ENCODE data around the gene TGFB1I1. TPM values are rescaled to one million over a fixed set of nuclear protein-coding genes. Genes with fewer than 3 reads are reported as not detected.
"Not testable (repeated sequence)": the region's sequence is repeated elsewhere in the genome, so short reads cannot be mapped to it uniquely, and the experiment has no call there.

The TGFB1I1 gene
- polyA plus RNA-seq (2014; cell fraction: cytosol; rRNA removed) = 5.1 and 8.2 TPM in 2 replicates
- 5.6 and 24.8 TPM in 2 replicates for polyA plus RNA-seq (2014; cell fraction: nucleus; rRNA removed)

DNA sequence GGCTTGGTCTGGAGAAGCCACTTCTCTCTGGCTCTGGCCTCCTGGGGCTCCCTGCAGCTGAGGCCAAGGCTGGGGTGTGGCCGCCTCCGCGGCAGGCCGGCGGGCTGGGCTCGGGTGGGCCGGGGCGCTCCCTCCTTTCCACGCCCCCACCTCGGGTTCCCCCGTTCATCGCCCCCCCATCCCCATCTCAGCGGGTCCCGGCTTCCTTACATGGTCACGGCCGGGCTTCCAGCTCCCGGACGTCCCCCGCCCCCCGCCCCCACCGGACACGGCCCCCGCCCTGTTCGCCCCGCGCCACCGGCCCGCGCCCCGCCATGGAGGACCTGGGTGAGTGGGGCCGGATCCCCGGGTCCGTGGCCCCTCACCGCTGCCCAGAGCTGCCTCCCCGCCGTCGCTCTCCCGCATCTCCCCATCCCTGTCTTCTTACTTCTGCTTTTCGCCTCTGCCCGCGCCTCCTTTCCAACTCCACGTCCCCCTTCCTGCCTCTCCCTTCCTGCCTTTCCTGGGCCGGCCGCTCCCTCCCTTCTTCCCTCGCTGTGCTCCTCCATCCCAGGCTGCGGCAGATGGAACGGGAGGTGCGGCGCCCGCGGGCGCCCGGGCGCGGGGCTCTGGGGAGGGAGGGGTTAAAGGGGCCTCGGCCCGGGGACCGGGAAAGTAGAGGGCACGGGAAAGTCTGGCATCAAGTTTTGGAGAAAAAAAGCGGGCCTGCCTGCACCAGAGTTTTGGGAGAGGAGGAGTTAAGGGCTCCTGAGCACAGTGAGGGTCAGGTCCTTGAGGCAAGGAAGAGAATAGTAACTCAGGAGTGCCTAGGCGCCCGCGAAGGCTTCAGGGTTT is at the start of gene TGFB1I1:
TSS of gene TGFB1I1 (plus strand) at position 278 of the 834 bp plus-strand sequence. CDS start at position 315, 37 bp downstream.
- DNase-seq (ENCODE audit: low spot score) = peak; percentile 47

DNA sequence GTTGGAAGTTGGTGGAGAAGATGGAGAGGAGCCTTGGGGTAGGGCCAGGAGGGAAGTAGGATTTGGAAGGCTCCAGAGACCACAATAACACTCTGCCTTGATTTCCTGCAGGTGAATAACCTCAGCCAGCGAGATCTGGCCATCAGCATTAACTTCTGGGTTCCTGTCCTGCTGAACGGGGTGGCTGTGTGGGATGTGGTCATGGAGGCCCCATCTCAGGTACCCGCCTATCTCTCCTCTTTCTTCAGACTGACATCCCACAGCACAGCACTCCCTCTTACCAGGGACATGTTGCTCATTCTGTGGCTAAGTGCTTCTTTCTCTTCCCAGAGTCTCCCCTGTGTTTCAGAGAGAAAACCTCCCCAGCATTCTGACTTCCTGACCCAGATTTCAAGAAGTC is 48.7 kb upstream of the TGFB1I1 start:
- DNase-seq (ENCODE audit: low spot score) = no peak

DNA sequence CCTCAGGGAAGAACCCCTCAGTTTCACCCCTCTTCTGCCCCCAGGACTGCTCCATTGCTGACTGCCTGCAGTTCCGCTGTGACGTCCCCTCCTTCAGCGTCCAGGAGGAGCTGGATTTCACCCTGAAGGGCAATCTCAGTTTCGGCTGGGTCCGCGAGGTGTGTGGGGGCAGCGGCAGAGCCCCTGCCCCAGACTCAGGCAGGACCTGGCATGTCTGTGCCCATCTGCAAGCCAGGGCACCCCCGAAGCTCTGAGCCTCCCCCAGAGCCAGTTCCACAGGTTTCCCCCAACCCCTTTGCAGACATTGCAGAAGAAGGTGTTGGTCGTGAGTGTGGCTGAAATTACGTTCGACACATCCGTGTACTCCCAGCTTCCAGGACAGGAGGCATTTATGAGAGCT is 48.2 kb upstream of the TGFB1I1 start:
- no peak for DNase-seq (ENCODE audit: low spot score)

DNA sequence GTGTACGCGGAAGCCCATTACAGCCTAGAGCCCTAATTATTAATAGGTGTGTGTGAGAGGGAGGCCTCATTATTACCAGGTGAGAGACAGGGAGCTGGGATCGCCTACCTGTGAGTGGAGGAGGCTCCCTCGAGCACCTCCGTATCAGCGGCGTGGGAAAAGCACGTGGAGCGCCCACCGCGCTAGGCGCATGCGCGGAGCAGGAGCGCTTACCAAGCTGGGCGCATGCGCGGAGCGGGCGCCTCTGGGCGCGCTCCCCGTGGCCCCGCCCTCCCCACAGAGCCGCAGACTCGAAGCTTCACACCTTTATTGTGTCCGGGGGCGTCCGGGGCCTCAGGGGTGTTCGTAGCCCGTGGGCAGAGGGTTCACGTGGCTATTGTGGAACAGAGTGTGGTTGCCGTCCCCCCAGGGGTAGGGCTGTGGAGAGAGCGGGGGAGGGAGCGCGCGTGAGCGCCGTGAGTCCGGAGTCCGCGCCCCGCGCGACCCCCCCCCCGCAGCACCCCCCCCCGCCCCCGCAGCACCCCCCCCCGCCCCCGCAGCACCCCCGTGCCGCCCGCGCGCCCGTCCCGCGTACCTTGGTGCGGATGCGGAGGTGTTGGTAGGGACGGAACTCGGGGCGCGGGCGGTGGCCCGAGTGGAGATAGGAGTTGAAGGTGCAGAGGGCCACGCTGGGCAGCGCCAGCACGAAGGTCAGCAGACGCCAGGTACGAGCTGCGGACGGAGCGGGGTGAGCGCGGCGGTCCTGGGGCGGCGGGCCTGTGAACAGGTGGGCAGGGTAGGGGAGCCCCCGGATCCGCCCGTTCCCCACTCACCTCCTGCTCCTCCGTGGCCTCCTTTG is 44.3 kb upstream of the TGFB1I1 start:
- DNase-seq (ENCODE audit: low spot score) = no peak

DNA sequence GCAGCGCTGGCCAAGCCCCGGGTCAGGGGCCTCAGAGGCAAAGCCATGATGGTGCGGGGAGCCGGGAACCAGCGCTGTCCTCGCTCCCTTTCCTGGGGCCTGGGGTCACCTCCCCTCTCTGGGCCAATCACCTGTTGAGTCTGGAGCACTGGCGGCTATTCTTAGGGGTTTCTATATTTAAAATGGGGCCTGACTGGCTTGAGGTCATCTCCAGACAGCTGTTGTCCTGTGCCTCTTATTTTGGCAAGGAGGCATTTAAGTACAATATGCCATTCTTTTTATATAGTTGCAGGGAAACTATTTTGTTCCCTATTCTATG is 43.7 kb upstream of the TGFB1I1 start, which contains the start of gene COX6A2:
TSS of gene COX6A2 (minus strand) at position 82 of the 319 bp plus-strand sequence. CDS start at position 47, 35 bp downstream.
- DNase-seq (ENCODE audit: low spot score) = no peak

DNA sequence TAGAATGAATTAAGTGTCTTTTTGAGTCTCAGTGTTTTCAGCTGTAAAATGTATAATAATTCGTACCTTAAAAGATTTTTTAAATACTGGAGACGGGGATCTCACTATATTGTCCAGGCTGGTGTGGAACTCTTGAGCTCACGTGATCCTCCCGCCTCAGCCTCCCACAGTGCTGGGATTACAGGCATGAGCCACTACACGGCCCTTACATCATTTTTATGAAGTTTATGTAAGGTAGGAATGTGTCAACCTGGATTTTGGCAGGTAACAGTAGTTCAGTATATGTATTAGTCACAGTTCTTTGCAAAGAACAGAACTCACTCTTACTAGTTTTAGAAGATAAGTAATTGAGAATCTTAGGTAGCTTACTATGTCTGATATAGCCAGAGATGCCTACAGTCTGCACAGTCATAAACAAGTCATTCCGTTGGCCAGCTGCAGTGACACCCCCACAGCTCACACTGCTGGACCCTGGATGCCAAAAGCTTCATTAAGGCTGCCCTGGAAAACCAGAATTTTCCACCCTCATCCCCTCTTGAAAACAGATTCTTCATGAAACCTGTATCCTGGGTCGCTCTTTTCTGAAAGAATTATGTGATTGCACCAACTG is 43.2 kb upstream of the TGFB1I1 start:
- DNase-seq (ENCODE audit: low spot score) = no peak

DNA sequence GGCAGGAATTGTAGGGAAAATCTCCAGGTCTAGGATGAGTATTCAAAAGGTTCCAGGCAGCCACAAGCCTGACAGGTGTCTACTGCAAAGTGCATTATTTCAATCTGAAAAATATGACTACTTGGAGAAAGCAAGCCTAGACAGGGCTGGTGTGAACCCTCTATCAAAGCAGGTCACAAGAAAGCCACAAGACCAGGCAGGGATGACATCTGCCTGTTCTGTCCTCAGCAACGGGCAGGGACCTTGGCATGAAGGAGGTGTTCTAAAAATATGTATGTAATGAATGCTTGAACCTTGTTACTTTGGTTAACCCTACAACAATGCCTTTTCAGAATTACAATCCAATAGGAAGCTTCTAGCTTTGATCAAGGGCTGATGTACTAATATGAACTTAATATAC is 42.6 kb upstream of the TGFB1I1 start:
- DNase-seq (ENCODE audit: low spot score) = no peak

DNA sequence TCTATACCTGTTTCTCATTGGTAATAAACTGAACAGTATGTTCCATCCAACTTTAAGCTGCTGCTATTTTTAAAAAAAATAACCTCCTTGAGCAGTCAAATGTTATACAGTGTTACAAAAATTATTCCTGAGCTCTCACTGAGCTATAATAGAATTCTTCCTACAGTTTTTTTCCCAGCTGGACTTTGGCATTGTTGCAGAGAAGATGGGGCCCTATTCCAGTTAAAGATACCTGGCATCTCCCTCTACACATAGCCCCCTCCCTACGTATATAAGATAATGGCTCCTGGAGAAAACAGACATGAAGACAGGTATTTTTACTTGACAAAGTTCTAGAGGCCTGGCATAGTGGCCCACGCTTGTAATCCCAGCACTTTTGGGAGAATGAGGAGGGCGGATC is 42.2 kb upstream of the TGFB1I1 start:
- DNase-seq (ENCODE audit: low spot score) = no peak

DNA sequence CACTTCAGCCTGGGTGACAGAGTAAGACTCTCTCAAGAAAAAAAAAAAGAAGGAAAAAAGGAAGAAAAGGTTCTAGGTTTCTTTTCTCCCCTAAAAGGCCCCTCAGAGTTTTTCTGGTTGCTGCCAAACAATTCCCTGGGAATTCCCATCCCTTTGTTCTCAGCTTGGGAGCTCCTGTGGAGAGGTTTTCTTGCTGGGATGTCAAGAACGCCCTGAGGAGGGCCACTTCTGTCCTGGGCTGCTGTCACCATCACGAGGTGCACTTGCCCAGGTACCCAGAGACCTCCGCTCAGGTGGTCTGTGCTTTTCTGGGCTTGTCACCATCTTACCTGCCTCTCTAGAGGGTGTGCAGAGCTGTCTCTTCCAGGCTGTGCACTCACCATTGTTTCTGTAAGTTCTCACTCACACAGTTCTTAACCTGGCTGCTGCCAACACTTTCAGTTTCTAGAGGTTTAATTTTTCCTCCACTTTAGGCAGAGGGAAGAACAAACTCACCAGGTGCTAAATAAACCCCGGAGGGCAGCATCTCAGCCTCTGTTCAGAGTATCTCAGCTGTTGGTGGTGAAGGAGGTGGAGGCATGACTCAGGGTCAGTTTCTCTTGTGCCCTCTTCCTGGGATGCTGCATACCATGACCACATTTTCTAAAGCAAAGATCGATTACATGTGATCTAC is 41.4 kb upstream of the TGFB1I1 start:
- DNase-seq (ENCODE audit: low spot score) = no peak

DNA sequence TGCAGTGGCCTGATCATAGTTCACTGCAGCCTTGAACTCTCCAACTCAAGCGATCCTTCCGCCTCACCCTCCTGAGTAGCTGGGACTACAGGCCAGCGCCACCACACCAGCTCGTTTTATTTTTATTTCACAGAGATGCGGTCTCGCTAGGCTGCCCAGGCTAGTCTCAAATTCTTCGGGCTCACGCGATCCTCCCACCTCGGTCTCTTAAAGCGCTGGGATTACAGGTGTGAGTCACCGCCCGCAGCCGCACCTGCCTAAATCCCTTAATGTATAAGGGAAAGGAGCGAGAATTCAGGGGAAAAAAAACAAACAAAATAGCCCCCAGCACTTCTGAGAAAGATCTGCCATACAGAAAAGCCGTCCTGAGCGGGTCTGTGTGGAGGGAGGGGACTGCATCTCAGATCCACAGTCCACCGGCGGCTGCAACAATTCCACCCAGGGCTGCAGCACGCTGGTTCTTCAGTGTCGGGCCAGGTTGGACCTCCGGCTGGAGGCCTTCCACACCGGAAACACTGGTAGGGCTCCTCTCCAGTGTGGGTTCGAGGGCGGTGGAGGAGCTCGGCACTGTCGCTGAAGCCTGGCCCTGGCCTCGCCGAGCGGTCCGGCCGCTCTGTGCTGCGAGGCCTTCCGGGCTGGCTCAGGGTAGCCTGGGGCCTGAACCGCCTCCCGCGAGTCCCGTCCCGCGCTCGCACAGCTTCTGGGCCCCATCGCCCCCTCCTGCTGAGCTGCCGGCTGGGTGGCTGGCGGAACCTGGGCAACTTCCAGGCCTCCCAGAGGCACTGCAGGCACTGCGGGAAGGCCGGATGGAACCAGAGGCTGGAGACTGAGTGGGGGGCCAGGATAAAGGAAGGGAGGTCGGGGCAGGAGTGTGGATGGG is 36.4 kb upstream of the TGFB1I1 start:
- DNase-seq (ENCODE audit: low spot score) = no peak

DNA sequence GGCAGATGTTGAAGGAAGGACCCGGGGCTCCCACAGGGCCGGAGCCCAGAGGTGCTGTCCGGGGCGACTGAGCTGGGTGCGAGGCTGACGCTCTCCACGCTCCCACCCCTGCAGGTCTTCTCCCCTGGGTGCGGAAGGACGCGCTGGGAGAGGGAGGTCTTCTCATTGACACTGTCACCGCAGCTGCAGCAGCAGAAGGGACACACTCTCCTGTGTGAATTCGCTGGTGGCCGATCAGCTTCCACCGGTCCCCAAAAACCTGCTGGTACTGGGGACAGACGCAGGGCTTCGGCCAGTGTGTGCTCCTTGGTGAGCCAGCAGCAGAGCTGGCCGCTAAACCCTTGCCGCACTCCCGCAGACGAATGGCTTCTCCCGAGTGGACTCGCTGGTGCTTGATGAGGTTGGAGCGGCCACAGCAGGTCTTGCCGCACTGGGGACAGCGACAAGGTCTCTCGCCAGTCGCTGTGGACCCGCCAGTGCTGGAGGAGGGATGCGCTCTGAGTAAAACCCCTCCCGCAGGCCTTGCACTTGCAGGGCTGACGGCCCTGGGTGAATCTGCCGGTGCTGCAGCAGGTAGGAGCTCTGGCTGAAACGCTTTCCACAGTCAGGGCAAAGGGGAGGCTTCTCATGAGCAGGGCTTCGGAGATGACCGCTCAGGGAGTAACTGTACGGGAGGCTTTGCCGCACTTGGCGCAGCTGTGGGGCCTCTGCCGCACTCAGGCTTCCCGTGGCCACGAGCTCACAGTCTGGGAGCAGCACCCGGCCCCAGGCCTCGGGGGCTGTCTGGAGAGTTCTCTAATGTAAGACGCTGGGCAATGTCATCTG is 35.5 kb upstream of the TGFB1I1 start:
- no peak for DNase-seq (ENCODE audit: low spot score)

DNA sequence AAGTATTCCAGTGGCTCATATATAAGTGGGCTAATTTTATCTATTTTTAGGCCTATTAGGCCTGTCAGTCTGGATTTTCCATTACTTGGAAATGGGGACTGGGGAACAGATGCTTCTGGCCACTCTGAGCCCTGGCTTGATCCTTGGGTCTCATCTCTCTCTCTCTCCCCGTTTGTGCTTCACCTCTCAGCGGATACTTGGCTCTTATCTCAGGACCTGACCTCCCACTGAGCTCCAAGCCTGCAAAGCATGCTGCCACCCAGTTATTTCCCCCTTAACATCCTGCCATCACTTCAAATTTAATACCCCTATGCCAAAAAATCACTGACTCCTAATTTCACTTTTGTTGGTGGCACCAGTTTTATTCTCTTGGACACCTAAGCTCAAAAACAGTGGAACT is 33.5 kb upstream of the TGFB1I1 start:
- no peak for DNase-seq (ENCODE audit: low spot score)

DNA sequence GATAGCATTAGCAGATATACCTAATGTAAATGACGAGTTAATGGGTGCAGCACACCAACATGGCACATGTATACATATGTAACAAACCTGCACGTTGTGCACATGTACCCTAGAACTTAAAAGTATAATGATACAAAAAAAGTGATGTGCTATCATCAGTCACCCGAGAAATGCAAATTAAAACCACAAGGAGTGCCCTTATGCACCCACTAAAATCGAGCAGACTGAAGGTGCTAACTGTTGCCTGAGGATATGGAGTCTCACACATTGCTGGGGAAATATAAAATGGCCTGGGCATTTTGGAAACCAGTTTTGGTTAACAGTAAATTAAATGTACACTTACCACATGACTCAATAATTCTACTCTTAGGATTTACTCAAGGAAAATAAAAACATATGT is 32.9 kb upstream of the TGFB1I1 start:
- not testable (repeated sequence) for DNase-seq (ENCODE audit: low spot score)

DNA sequence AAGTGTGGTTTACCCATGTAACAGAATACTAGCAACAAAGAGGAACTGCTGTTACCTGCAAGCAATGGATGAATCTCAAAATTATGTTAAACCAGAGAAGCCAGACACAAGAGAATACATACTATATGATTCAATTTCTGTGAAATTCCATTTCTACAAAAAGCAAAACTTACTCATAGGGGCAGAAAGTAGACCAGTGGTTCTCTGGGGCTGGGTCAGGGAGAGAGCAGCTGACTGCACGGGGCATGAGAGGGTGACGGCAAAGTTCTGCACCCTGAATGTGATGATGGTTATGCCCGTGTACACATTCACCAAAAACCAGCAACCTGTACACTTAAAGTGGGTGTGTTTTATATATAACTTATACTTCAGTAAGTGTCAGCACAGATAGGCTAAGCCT is 32.4 kb upstream of the TGFB1I1 start:
- no peak for DNase-seq (ENCODE audit: low spot score)

DNA sequence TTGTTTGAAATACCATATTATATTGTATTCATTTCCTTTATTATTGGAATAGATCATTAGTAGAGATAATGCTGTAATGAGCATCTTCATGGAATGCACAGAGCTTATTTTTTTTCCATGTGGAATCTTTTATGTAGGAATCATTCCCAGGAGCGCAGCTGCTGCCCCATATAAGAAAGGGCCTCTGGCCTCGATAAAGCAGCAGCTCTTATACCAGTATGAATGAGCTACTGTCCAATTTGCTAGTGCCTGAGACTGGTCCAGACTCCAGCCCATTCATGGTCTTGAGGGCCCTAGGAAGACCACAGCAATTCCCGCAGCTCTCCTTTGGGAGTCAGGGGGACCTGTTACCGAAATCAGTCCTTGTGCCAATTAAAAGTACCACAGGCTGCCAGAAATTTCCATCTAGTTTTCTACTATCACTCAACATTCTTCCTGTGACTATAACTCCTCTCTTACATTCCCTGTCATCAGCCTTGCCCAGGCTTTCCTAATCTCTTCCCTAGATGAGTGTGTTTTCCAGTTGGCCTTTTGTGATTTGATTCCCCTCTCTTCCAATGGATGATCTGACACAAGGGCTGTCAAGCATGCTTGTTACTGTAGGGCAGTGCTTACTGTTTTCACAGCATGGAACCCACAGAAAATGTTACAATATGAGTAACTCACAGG is 31.3 kb upstream of the TGFB1I1 start:
- no peak for DNase-seq (ENCODE audit: low spot score)

DNA sequence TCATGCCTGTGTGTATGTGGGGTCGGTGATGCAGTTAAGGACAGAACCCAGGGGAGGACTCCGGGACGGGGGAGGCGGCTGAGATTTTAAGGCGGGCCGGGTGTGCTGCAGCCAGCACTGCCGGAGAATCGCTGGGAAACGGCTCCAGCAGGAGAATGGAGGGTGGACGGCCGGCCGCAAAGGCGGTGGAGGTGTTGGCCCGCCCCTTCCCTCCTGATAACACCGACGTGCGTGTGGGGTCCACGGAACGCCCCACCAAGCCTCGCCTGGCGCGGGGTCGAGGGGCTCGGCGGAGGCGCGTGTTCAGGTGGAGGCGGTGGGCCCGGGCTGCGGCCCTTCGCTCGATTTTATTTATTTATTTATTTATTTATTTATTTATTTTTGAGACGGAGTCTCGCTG is 30.0 kb upstream of the TGFB1I1 start:
- no peak for DNase-seq (ENCODE audit: low spot score)

DNA sequence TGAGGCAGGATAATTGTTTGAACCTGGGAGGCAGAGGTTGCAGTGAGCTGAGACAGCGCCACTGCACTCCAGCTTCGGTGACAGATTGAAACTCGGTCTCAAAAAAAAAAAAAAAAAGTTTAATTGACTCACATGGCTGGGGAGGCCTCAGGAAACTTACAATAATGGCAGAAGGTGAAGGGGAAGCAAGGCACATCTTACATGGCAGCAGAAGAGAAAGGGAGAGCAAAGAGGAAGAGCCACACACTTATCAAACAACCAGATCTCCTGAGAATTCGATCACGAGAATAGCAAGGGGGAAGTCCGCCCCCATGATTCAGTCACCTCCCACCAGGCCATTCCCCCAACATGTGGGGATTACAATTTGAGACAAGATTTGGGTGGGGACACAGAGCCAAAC is 26.0 kb upstream of the TGFB1I1 start:
- DNase-seq (ENCODE audit: low spot score) = not testable (repeated sequence)

DNA sequence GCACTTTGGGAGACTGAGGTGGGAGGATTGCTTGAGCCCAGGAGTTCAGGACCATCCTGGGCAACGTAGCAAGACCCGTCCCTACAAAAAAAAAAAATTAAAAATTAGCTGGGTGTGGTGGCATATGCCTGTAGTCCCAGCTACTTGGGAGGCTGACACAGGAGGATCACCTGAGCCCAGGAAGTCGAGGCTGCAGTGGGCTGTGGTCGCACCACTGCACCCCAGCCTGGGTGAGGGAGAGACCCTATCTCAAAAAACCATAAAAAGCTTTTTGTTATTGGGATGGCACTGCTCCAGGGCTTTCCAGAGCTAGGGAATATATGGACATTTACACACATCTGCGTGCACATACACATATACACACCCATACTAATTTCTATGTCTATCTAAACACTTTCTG is 20.8 kb upstream of the TGFB1I1 start:
- no peak for DNase-seq (ENCODE audit: low spot score)

DNA sequence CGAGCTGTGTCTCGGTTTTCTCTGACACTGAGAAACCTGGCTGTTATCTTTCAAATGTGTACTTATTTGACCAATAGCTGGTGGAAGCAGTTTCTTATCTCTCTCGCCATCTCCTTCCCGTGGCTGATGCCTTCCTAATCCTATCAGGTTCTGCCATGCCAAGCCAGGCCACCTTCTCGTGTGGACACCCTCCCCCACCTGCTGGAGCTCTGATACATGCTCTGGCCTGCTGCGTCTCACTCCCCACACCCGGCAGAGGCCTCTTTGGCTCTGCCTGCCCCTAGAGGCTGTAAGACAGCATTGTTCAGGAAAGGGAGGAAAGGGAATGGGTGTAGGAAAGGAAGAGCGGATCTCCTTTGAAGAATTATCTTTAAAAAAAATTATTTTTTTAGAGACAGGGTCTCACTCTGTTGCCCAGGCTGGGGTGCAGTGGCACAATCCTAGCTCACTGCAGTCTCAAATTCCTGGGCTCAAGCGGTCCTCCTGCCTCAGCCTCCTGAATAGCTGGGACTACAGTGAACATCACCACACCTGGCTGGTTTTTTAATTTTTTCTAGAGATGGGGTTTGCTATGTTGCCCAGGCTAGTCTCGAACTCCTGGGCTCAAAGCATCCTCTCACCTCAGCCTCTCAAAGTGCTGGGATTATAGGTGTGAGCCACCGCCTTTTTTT is 20.1 kb upstream of the TGFB1I1 start:
- peak; percentile 96 for DNase-seq (ENCODE audit: low spot score)

All from SK-N-DZ (cell line).